ENCODE results near the gene VAV2.

Gene VAV2

GRCh38 chr9:133963166-133963565, 29.0 kb downstream of the VAV2 start:
- no peak for DNase-seq (ENCODE audit: low read depth)
- H3K4me3 ChIP-seq (ENCODE audit: low read depth, low read length): no peak overlapping the region
- no peak for TF ChIP-seq CTCF (IDR thresholded peaks at IDR 0.05; ENCODE audit: low read depth, low read length, missing control alignments)

GRCh38 chr9:133962341-133962740, 29.8 kb downstream of the VAV2 start:
- no peak overlapping the region for H3K4me3 ChIP-seq (ENCODE audit: low read depth, low read length)
- TF ChIP-seq CTCF (IDR thresholded peaks at IDR 0.05; ENCODE audit: low read depth, low read length, missing control alignments): no peak
- DNase-seq (ENCODE audit: low read depth): no peak

GRCh38 chr9:133961226-133962165, 30.6 kb downstream of the VAV2 start:
- peak overlapping the region; percentile 6; the same call in 1 of the 2 replicates for H3K4me3 ChIP-seq (ENCODE audit: low read depth, low read length)
- TF ChIP-seq CTCF (IDR thresholded peaks at IDR 0.05; ENCODE audit: low read depth, low read length, missing control alignments): no peak
- no peak for DNase-seq (ENCODE audit: low read depth)

- TF ChIP-seq CTCF (IDR thresholded peaks at IDR 0.05; ENCODE audit: low read depth, low read length, missing control alignments): no peak
- no peak for DNase-seq (ENCODE audit: low read depth)
- H3K4me3 ChIP-seq (ENCODE audit: low read depth, low read length): no peak overlapping the region; the same call in 1 of the 2 replicates
Observed at GRCh38 chr9:133960568-133961129, 31.5 kb downstream of the VAV2 start.

GRCh38 chr9:133959966-133960567, 32.1 kb downstream of the VAV2 start:
- peak overlapping the region; percentile 48 for H3K4me3 ChIP-seq (ENCODE audit: low read depth, low read length)
- TF ChIP-seq CTCF (IDR thresholded peaks at IDR 0.05; ENCODE audit: low read depth, low read length, missing control alignments): no peak
- no peak for DNase-seq (ENCODE audit: low read depth)

- TF ChIP-seq CTCF (IDR thresholded peaks at IDR 0.05; ENCODE audit: low read depth, low read length, missing control alignments): no peak
- H3K4me3 ChIP-seq (ENCODE audit: low read depth, low read length): peak overlapping the region; percentile 48
Observed at GRCh38 chr9:133959171-133959570, 33.0 kb downstream of the VAV2 start.

More at GRCh38 chr9:133959171-133959570, 33.0 kb downstream of the VAV2 start:
- no peak for DNase-seq (ENCODE audit: low read depth)
